ENCODE data around the gene ADK. TPM values are rescaled to one million over a fixed set of nuclear protein-coding genes. Genes with fewer than 3 reads are reported as not detected.

Gene ADK
- polyA plus RNA-seq, 1 donor (not counting 4 experiments of a cell fraction or from before 2014, with no cell fraction given), result 139 TPM

DNA sequence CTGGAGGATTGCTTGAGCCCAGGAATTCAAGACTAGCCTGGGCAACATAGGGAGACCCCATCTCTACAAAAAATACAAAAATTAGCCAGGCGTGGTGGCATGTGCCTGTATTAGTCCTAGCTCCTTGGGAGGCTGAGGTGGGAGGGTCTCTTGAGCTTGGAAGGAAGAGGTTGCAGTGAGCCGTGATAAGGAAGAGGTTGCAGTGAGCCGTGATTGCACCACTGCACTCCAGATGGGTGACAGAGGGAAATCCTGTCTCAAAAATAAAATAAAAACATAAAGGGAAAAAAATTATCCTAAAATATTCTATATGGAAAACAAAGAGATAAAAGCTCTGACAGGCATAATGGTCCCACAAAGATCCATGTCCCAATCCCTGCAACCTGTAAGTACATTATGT, 587.5 kb downstream of the ADK start:
- H3K4me1 ChIP-seq (ENCODE audit: control insufficient read depth, extremely low read depth, insufficient read depth, low read length), result no peaks in the 10 kb centered on the region
- no peak overlapping the region for H3K27ac ChIP-seq (ENCODE audit: control insufficient read depth, insufficient read depth, low read length)
- no peaks in the 10 kb centered on the region for H4K20me1 ChIP-seq (ENCODE audit: control insufficient read depth, extremely low read depth, insufficient read depth, low read length)
- H3K9ac ChIP-seq (ENCODE audit: control insufficient read depth, extremely low read depth, insufficient read depth, low read length), result no peak overlapping the region
- no peak overlapping the region for H3K4me2 ChIP-seq (ENCODE audit: control insufficient read depth, extremely low read depth, insufficient read depth, low read depth, low read length)
- no peak overlapping the region for H2AFZ ChIP-seq (ENCODE audit: control insufficient read depth, low read length)
- DNase-seq (ENCODE audit: low read depth, low spot score), result no peak
- H3K4me3 ChIP-seq (ENCODE audit: control insufficient read depth in 2 of 3, extremely low read depth in 1 of 3, insufficient read depth in 2 of 3, low read depth in 1 of 3, low read length in 3 of 3), result no peak overlapping the region
- H3K27me3 ChIP-seq (ENCODE audit: control insufficient read depth, extremely low read depth, insufficient read depth, low read length), result no peaks in the 10 kb centered on the region
- no peak for FAIRE-seq
- dilution Hi-C loops (cut with MboI; ENCODE audit: extremely low pct_ligation_motif_present, low sequenced_read_pairs), result no loop called here
- H3K36me3 ChIP-seq (ENCODE audit: control insufficient read depth in 2 of 2, extremely low read depth in 1 of 2, insufficient read depth in 2 of 2, low read length in 2 of 2), result no peaks in the 10 kb centered on the region
- TF ChIP-seq CTCF (optimal IDR thresholded peaks at IDR 0.05 in 1 of 3, IDR thresholded peaks at IDR 0.05 in 1 of 3, conservative IDR thresholded peaks at IDR 0.05 in 1 of 3; ENCODE audit: extremely low read depth in 1 of 3, insufficient read depth in 2 of 3, low read length in 3 of 3) (no peak), EZH2 (IDR thresholded peaks at IDR 0.05; ENCODE audit: low read length) (no peak)
- no peaks in the 10 kb centered on the region for H3K9me3 ChIP-seq (ENCODE audit: control insufficient read depth, low read depth, low read length)
- no peaks in the 10 kb centered on the region for H3K9me1 ChIP-seq (ENCODE audit: control insufficient read depth, extremely low read depth, insufficient read depth, low read length)
- no peaks in the 10 kb centered on the region for H3K79me2 ChIP-seq (ENCODE audit: control insufficient read depth, insufficient read depth, low read length)

DNA sequence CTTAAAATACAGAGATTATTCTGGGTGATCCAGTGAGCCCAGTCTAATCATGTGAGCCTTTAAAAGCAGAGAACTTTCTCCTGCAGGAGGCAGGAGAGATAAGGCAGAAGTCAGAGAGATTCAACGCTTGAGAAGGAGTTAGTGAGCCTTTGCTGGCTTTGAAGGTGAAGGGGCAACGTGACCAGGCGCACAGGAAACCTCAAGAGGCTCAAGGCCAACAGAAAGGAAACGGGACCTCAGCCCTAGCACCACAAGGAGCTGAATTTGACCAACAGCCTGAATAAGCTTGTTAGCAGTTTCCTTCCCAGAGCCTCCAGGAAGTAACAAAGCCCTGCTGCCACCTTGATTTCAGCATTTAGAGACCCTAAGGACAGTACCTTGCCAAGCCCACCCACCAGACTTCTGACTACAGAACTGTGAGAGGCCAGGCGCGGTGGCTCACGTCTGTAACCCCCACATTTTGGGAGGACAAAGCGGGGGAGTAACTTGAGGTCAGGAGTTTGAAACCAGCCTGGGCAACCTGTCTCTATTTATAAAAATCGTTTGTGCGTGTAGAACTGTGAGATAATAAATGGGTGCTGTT, 588.1 kb downstream of the ADK start:
- Histone ChIP-seq H3K36me3 (ENCODE audit: control insufficient read depth in 2 of 2, extremely low read depth in 1 of 2, insufficient read depth in 2 of 2, low read length in 2 of 2) (no peaks in the 10 kb centered on the region), H3K9ac (ENCODE audit: control insufficient read depth, extremely low read depth, insufficient read depth, low read length) (no peak overlapping the region), H3K4me1 (ENCODE audit: control insufficient read depth, extremely low read depth, insufficient read depth, low read length) (no peaks in the 10 kb centered on the region), H3K9me3 (ENCODE audit: control insufficient read depth, low read depth, low read length) (no peaks in the 10 kb centered on the region), H3K9me1 (ENCODE audit: control insufficient read depth, extremely low read depth, insufficient read depth, low read length) (no peaks in the 10 kb centered on the region), H3K4me2 (ENCODE audit: control insufficient read depth, extremely low read depth, insufficient read depth, low read depth, low read length) (no peak overlapping the region), H3K27ac (ENCODE audit: control insufficient read depth, insufficient read depth, low read length) (no peak overlapping the region), H3K79me2 (ENCODE audit: control insufficient read depth, insufficient read depth, low read length) (no peaks in the 10 kb centered on the region), H2AFZ (ENCODE audit: control insufficient read depth, low read length) (no peak overlapping the region), H4K20me1 (ENCODE audit: control insufficient read depth, extremely low read depth, insufficient read depth, low read length) (no peaks in the 10 kb centered on the region), H3K4me3 (ENCODE audit: control insufficient read depth in 2 of 3, extremely low read depth in 1 of 3, insufficient read depth in 2 of 3, low read depth in 1 of 3, low read length in 3 of 3) (no peak overlapping the region), H3K27me3 (ENCODE audit: control insufficient read depth, extremely low read depth, insufficient read depth, low read length) (no peaks in the 10 kb centered on the region)
- TF ChIP-seq CTCF (optimal IDR thresholded peaks at IDR 0.05 in 1 of 3, IDR thresholded peaks at IDR 0.05 in 1 of 3, conservative IDR thresholded peaks at IDR 0.05 in 1 of 3; ENCODE audit: extremely low read depth in 1 of 3, insufficient read depth in 2 of 3, low read length in 3 of 3) (no peak), EZH2 (IDR thresholded peaks at IDR 0.05; ENCODE audit: low read length) (no peak)
- dilution Hi-C loops (cut with MboI; ENCODE audit: extremely low pct_ligation_motif_present, low sequenced_read_pairs), result no loop called here
- FAIRE-seq (no peak), DNase-seq (ENCODE audit: low read depth, low spot score) (no peak)
